Suprapubic skin (tissue), 4 donors: ENCODE results near the gene CHFR. TPM values are rescaled to one million over a fixed set of nuclear protein-coding genes. Genes with fewer than 3 reads are reported as not detected.
"Not testable (repeated sequence)": the region's sequence is repeated elsewhere in the genome, so short reads cannot be mapped to it uniquely, and the experiment has no call there.

Experiments
- DNase-seq, 2 donors: peaks; one replicate each; pipeline ENCODE4 v3.0.0-alpha.2; 2019; ENCODE audit warnings: low spot score in 2 of 2
- H3K27ac ChIP-seq: fragments of 200-600 bp; sonication (generic); one replicate; pipeline ENCODE4 v1.5.1; 2019
- H3K27me3 ChIP-seq: fragments of 200-600 bp; sonication (generic); one replicate; pipeline ENCODE4 v1.5.1; 2019
- H3K36me3 ChIP-seq: fragments of 200-600 bp; sonication (generic); one replicate; pipeline ENCODE4 v1.5.1; 2019
- H3K4me1 ChIP-seq: fragments of 200-600 bp; sonication (generic); one replicate; pipeline ENCODE4 v1.5.1; 2019
- H3K4me3 ChIP-seq: fragments of 200-600 bp; sonication (generic); one replicate; pipeline ENCODE4 v1.5.1; 2019; ENCODE audit warnings: mild to moderate bottlenecking
- H3K9me3 ChIP-seq: fragments of 200-600 bp; sonication (generic); one replicate; pipeline ENCODE4 v1.5.1; 2019
- EP300 ChIP-seq: sonication (generic); formaldehyde crosslinking; IDR thresholded peaks from one replicate; pipeline ENCODE4 v1.6.1; 2017; ENCODE audit warnings: antibody characterized with exemption
- POLR2A ChIP-seq, 2 donors: fragments of 450-650 bp; IDR thresholded peaks; one replicate each; pipeline ENCODE4 v1.6.1; 2017; ENCODE audit warnings: antibody characterized with exemption in 2 of 2, mild to moderate bottlenecking in 2 of 2, moderate library complexity in 2 of 2
- POLR2AphosphoS5 ChIP-seq, 3 donors: sonication (generic); formaldehyde crosslinking; IDR thresholded peaks; one replicate each; pipeline ENCODE4 v1.6.1; 2017; ENCODE audit warnings: antibody characterized with exemption in 3 of 3
- WGBS: methylation state at CpG from one replicate; pipeline ENCODE4 v1.1.5; 2018; 5-methylcytosine and 5-hydroxymethylcytosine counted together
- total RNA-seq, 4 donors: library from RNA; depleted of rRNA; stranded (reverse); fragments of >200 nt; gene quantifications; one replicate each; pipeline ENCODE4 v1.1.0, GENCODE V29; 2016
- TF ChIP-seq, protein P1 (sequence below), 2 donors: fragments of 200-600 bp in 1 of 2; fragments of 450-650 bp in 1 of 2; sonication (generic) in 1 of 2; IDR thresholded peaks; one replicate each; pipeline ENCODE4 v1.5.1; 2016 to 2019; ENCODE audit warnings: antibody characterized with exemption in 2 of 2, mild to moderate bottlenecking in 1 of 2, moderate library complexity in 1 of 2

The CHFR gene
- total RNA-seq, 4 donors from 2014 or later: 31.4 to 57.9 (median 40.3) TPM

- 93% methylated on average over 12 of the region's 16 CpGs for WGBS
- H3K27me3 ChIP-seq: no peaks in the 10 kb centered on the region
- no peaks in the 10 kb centered on the region for H3K4me1 ChIP-seq
- no peak overlapping the region for H3K27ac ChIP-seq
- TF ChIP-seq POLR2AphosphoS5 (IDR thresholded peaks at IDR 0.05): no peak
- TF ChIP-seq, protein P1, sequence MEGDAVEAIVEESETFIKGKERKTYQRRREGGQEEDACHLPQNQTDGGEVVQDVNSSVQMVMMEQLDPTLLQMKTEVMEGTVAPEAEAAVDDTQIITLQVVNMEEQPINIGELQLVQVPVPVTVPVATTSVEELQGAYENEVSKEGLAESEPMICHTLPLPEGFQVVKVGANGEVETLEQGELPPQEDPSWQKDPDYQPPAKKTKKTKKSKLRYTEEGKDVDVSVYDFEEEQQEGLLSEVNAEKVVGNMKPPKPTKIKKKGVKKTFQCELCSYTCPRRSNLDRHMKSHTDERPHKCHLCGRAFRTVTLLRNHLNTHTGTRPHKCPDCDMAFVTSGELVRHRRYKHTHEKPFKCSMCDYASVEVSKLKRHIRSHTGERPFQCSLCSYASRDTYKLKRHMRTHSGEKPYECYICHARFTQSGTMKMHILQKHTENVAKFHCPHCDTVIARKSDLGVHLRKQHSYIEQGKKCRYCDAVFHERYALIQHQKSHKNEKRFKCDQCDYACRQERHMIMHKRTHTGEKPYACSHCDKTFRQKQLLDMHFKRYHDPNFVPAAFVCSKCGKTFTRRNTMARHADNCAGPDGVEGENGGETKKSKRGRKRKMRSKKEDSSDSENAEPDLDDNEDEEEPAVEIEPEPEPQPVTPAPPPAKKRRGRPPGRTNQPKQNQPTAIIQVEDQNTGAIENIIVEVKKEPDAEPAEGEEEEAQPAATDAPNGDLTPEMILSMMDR (IDR thresholded peaks at IDR 0.05): no peak
- TF ChIP-seq POLR2A (IDR thresholded peaks at IDR 0.05): no peak
- no peak for TF ChIP-seq EP300
- no peak overlapping the region for H3K4me3 ChIP-seq
- no peaks in the 10 kb centered on the region for H3K9me3 ChIP-seq
- no peak for DNase-seq
- H3K36me3 ChIP-seq: peaks cover 96% of the 10 kb centered on the region
Observed at GRCh38 chr12:132850291-132850690, 37.1 kb downstream of the CHFR start.

- Histone ChIP-seq H3K9me3 (no peaks in the 10 kb centered on the region), H3K27me3 (no peaks in the 10 kb centered on the region), H3K4me3 (no peak overlapping the region), H3K36me3 (peaks cover 95% of the 10 kb centered on the region), H3K27ac (no peak overlapping the region), H3K4me1 (no peaks in the 10 kb centered on the region)
- DNase-seq: no peak
- TF ChIP-seq EP300: no peak
- no peak for TF ChIP-seq POLR2A (IDR thresholded peaks at IDR 0.05)
- TF ChIP-seq, protein P1 (IDR thresholded peaks at IDR 0.05): no peak
- no peak for TF ChIP-seq POLR2AphosphoS5 (IDR thresholded peaks at IDR 0.05)
- WGBS: 93% methylated on average over 9 of the region's 13 CpGs
Observed at GRCh38 chr12:132848521-132848920, 38.9 kb downstream of the CHFR start.

DNA sequence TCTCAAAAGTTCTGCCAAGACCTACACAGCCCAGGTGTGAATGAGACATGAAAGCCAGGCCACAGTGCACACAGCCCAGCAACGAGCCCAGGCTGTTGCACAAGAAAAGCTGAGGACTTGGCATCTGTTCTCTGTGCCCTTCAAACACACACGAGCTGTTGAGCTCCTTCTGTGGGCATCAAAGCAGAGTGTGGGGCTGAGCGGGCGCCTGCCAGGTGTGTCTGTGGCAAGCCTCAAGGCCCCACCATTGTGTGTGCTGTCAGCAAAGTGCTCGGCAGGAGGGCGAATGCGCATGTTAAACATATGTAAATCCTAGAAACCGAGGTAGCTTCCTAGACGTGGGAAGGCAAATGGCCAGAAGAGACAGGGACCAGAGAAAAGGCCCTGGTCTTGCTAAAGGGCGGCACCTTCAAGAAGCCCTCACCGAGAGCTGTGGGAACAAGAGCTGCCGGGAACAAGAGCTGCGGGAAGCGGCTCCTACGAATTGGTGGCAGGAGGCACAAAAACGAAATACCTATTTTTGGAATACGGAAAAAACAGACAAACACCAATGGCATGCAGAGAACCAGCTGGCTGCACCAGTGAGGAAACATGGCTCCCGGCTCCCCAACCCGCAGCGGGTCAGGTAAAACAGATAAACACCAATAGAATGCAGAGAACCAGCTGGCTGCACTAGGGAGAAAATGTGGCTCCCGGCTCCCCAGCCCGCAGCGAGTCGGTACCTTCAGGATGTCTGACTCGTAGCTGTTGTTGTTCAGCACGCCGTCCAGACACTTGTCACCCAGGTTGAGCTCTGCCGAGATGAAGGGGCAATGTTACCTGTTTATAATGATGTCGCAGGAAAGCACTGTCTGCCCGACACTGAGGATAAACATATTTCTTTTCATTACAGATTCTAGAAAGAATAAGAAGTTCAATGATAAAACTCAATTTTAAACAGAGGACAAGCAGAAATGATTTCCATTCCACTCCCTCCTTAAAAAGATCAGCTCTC, 39.7 kb downstream of the CHFR start:
- Histone ChIP-seq H3K36me3 (peaks cover 93% of the 10 kb centered on the region), H3K27ac (no peak overlapping the region), H3K9me3 (no peaks in the 10 kb centered on the region), H3K4me3 (no peak overlapping the region), H3K27me3 (no peaks in the 10 kb centered on the region), H3K4me1 (no peaks in the 10 kb centered on the region)
- no peak for DNase-seq
- 84% methylated on average over 30 of the region's 30 CpGs for WGBS
- TF ChIP-seq POLR2AphosphoS5 (IDR thresholded peaks at IDR 0.05) (no peak), EP300 (no peak), POLR2A (IDR thresholded peaks at IDR 0.05) (no peak)
- TF ChIP-seq, protein P1 (IDR thresholded peaks at IDR 0.05): no peak

DNA sequence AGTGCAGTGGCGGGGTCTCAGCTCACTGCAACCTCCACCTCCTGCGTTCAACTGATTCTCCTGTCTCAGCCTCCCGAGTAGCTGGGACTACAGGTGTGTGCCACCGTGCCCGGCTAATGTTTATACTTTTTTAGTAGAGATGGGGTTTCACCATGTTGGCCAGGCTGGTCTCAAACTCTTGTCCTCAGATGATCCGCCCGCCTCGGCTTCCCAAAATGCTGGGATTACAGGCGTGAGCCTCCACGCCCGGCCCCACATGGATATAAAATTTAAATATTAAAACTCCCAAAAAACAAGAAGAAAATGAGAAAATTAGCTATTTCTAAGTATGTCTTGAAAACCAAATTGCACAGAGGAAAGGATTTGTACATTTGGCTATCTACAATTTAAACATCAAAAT, 42.7 kb downstream of the CHFR start:
- not testable (repeated sequence) for H3K4me3 ChIP-seq, H3K27ac ChIP-seq, DNase-seq, H3K27me3 ChIP-seq, H3K4me1 ChIP-seq, H3K9me3 ChIP-seq
- 93% methylated on average over 11 of the region's 11 CpGs for WGBS
- H3K36me3 ChIP-seq: peaks cover 91% of the 10 kb centered on the region

DNA sequence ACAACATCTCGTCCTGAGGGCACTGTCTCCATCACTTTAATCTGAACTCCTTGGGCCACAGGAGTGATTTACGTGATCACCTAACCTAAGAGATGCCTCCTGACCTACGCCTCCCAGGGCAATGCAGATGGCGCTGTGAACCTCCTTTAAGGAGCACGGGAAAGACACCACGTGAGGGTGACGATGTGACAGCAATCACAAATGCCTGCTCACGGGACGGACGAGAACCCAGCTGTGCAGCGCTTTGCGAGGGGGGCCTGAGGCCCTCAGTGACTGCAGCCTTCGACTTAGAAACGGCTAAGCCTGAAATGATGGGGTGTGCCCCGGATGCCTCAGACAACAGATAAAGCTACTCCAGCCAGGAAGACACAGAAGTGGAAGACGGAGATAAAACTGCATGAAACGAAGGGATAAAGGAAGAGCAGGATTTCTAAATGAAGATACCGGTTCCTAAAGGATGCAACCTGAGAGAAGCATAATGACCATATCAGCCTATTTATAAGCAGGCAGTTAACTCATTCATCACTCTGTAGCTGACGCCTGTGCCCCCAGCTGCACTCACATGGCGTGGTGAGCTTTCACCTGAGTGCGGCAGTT, 44.9 kb downstream of the CHFR start:
- Histone ChIP-seq H3K9me3 (no peaks in the 10 kb centered on the region), H3K27me3 (no peaks in the 10 kb centered on the region), H3K36me3 (peaks cover 72% of the 10 kb centered on the region), H3K4me1 (peaks cover 12% of the 10 kb centered on the region), H3K27ac (no peak overlapping the region), H3K4me3 (no peak overlapping the region)
- WGBS: 88% methylated on average over 21 of the region's 21 CpGs
- DNase-seq: no peak
- no peak for TF ChIP-seq POLR2A (IDR thresholded peaks at IDR 0.05)
- no peak for TF ChIP-seq POLR2AphosphoS5 (IDR thresholded peaks at IDR 0.05)
- TF ChIP-seq, protein P1 (IDR thresholded peaks at IDR 0.05): no peak
- no peak for TF ChIP-seq EP300
